ENCODE measurements around the gene GRIA1.
"Not testable (repeated sequence)": the region's sequence is repeated elsewhere in the genome, so short reads cannot be mapped to it uniquely, and the experiment has no call there.

Gene GRIA1

DNA sequence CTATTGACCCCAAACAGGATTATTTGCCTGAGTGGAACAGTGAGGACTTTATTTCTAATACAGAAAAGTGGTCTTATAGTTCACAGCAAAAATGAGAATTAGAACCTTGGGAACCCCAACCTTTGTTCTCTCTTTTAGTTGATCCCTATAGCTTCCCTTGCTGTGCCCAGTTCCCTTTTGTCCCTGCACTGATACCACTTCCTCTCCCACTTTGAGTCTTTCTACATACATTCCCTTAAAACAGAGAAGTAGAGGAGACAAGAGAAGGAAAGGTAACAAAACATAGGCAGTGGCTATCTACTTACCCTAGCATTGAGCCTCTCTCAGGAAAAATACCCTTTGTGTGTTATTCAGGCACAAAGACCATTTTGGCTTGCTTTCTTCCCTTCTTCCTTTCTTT, 301.8 kb downstream of the GRIA1 start:
- no peak for ATAC-seq

DNA sequence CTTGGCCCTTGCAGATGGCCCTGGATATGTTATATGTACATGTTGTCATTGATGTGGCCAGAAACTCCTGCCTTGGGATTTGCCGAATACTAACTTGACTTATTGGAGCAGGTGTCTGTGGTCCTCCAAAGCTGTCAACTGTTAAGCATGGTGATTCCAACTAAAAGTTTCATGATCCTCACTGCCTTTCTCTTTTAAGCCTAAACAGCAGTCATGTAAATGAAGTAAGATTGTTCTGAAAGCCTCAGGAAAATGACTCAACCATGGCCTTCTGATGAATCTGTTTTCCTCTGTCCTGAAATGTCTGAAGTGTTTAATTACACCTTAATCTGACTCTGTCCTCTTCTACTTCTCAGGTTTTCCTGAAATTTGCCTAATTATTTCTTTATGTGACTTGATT, 303.2 kb downstream of the GRIA1 start:
- ATAC-seq: no peak

DNA sequence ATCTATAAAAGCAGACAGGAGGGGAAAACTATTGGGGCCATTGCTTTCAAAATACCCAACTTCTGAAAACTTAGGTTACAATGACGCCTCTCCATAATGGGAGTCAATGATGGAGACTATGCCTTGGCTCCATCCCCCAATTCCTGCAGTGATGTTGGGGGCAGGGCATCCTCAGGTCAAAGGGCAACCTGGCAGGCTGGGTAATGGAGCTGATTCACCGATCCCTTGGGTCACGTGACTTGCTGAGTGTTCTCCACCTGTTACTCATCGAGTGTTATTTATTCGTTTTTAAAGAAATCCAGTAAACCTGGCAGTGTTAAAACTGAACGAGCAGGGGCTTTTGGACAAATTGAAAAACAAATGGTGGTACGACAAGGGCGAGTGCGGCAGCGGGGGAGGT, 303.9 kb downstream of the GRIA1 start:
- no peak for ATAC-seq

DNA sequence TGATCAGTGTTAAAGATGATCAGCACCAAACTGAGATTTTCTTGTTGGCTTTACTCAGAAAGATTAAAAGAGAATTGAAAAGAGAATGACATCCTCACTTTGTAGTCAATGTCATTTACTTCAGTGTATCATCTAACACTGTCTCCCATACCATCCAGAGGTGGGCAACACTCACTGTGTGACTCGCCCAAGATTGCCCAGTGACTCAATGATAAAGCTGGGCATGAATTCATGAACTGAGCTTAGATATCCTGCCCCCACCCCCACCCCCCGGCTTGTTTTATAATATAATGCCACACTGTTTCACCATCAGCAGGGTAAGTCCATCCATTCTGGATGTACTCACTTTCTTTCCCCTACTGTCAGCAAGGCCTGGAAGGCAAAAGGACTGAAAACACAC, 306.1 kb downstream of the GRIA1 start:
- no peak for ATAC-seq

DNA sequence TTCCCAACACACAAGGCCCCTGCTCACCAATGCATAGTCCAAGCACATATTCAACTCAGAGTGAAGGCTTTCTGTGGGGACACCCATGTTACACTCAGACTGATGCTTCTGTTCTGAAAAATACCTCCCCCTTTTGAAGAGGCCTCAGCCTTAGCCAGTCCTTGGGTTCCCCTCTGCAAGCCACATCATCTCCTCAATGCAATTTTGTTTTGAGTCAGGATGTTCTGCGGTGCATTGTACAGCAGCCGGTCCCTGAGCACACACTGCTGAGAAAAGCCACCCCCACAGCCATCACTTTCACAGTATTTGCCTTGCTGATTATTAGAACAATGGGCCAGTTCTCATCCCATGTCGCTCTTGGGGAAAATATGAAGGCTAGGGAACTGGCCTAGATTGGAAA, 307.0 kb downstream of the GRIA1 start:
- no peak for ATAC-seq

DNA sequence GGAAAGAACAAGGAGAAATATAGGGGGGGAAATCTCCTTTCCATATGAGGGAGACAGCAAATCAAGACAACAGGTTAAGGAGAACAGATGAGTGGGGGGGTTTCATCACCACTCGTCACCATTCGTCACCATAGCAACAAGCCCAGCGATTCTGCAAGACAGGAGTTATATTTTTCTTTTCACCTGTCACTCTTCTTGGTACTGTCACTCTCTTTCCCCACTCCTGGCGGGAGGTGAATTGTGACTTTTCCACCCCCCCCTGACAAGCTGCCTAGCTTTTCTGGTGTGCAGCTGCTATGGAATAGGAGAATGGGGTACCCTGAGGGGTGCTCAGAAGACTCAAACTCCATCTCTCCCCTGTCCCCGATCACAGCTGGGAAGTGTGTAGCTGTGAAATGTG, 308.4 kb downstream of the GRIA1 start:
- no peak for ATAC-seq

DNA sequence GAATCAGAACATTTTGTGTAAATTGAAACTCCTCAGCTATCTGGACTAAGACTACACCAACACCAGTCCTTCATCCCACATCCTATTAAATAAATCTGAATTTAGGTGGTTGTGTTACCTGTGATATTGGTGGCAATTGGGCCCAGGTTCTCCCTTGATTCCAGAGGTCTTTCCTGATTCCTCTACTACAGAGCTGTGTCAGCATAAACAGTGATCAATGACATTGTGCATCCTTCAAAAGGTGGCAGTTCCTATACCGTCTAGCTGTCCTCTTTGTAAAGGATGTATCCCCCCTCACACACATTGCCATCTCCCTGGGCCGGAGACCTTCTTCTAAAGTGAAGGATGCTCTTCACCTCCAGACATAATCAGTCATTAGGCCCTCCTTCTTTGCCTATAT, 309.0 kb downstream of the GRIA1 start:
- ATAC-seq: no peak

DNA sequence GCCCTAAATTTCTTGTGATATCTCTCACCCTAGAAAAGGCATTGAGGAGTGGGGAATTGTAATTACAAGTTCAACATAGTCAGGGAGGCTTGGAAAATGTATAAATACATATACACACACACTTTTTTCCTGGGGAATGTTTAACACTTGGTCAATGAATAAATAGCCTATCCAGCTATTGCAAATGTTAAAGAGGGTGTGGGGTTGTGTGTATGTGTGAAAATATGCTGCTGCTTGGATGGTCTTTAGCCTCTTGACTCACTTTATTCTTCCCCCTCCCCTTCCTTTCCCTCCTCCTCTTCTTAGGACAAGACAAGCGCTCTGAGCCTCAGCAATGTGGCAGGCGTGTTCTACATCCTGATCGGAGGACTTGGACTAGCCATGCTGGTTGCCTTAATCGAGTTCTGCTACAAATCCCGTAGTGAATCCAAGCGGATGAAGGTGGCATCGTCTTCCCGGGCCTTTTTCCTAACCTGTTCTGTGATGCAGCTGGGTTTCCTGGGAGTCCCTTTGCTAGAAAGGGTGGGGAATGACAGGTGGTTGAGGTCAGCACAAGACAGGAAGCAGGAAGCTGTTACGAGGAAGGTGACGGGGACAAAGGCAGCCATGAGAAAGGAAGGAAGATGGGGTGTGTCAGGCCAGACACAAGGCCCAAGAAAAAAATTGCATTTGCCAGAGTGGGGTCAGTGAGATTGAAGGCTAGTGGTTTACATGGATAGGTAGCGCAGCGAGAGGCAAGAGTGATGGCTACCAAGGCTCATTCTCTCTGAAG, 311.8 kb downstream of the GRIA1 start:
- no peak for ATAC-seq

DNA sequence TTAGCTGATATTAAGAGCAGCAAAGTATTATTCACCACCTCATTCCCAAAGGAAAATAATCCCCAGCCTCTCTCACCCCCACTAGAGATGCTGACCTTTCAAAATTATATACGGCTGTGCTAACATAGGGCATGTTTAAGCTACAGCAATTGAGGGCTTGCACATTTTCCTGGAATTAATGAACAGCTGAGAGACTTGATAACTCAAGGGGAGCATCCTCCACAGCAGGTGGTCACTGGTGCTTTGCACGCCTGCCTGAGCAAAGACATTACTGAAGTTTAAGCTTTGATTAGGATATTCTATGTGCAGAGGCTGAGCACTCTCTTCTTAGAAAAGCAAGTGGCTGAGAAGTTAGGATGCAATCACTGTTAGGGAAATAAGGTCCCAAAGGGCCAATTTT, 317.3 kb downstream of the GRIA1 start:
- ATAC-seq: no peak

DNA sequence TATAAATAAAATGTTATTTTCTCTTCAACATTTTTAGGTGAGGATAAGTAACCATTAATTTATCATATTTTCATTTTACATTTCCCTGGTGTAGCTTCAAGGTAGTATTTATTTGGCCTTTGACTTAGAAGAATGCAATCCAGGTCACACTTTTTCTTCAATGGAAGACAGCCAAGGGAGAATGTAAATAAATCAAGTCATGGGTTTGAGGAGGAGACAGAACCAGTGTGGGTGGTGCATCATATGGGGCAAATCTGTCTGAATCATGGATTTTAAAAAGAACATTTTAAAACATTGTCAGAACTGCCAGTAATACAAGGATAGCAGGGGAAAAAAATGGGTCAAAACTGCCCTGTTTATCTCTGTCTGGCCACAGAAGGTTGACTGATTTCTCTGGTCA, 318.7 kb downstream of the GRIA1 start:
- ATAC-seq: no peak

DNA sequence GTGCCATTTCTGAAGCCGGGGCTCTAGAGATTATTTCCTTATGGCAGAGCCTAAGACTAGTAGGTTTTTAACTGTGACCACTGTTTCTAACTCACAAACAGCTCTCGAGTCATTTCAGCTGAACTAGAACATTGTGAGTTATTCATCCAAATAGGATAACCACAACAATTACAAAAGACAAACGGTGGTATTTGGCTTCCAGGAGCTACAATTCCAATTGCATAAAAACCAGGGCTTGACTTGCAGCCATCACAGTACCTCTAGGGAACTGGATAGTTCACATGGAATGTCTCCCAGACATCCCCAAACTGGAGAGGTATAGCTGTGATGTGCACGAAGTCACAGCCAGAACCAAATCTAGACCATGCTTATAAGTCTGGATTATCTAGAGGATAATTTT, 323.4 kb downstream of the GRIA1 start:
- ATAC-seq: no peak

DNA sequence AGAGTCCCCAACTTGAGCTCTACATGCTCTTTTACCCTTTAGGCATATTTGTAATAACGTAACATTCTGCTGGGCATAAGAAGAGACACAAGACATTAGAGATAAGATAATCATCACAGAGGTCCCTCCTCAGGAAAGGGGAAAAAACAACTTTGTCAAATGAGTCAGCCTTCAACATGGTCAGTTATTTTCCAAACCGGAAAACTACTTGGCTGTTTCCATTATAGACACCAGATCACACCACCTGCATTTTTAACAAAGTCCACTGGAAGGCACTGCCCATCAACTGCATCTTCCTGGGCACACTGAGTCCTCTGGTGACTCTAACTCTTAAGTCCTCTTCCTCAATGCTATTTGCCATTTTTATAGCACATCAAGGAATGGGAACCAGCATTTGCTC, 326.4 kb downstream of the GRIA1 start:
- no peak for ATAC-seq

DNA sequence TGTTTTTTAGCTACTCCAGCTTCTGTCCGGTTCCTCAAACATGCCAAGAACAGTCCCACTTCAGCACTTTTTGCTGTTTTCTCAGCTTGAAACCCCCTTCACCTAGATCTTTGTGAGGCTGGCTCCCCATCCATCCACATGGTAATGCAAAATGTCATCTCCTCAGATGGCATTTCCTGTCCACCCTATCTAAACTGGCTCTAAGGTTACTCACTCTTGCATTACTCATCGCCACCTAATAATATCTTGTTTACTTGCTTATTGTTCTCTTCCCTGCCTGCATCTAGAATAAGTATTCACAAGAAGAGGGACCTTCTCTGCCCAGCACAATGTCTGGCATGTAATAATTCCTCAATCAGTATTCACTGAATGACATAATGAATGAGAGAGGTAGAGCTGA, 328.2 kb downstream of the GRIA1 start:
- ATAC-seq: no peak

DNA sequence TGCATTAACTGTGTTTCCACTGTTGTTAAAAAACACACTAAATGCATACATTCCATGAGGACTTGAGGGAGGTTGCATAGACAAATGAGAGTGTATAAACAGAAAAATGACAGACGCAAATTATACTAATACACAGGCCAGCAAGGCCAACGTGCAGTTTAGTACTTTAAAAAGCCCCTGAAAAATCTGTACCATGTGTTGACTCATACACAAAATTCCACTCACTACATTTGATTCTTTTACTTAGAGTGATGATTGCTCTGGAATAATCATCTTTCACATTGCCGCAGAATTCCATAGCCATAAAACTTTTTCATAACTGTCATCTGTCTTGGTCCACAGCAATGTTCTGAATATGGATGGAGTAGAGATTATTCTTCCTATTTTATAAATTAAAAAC, 332.6 kb downstream of the GRIA1 start:
- no peak for ATAC-seq

DNA sequence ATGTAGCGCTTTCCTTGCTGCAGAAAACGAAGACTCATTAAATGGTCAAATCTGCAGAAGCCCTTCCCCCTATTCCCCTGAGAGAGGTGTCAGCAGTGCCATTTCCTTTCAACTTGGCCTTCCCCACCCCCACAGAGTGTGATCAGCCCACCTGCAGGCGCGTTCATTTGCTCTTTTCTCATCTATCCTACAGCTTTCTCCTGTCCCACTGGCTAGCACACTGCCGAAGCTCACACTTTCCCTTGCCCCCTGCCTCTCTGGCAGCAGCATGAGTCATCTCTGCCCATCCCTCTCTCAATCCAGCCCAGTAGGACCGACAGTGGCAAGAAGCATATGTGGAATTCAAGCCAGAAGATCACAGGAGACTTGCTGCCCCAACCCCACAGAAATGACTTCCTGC, 334.4 kb downstream of the GRIA1 start:
- no peak for ATAC-seq

DNA sequence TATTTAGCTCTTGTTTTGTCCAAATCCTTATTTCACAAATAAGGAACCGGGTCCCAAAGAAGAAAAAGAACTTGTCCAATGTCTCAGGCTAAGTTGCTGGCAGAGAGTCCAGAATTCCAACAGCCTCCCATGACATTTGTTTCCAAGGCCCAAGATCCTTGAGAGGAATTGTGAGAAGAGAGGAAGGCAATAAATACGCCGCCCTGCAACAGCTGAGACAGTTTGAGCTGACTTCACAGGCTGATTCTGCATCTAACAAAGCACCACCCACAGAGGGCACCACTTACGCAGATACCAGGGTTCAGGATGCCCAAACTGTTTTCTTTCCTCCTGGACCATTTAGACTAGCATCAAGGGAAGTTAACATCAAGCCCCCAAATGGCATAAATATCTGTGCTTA, 336.9 kb downstream of the GRIA1 start:
- ATAC-seq: no peak

DNA sequence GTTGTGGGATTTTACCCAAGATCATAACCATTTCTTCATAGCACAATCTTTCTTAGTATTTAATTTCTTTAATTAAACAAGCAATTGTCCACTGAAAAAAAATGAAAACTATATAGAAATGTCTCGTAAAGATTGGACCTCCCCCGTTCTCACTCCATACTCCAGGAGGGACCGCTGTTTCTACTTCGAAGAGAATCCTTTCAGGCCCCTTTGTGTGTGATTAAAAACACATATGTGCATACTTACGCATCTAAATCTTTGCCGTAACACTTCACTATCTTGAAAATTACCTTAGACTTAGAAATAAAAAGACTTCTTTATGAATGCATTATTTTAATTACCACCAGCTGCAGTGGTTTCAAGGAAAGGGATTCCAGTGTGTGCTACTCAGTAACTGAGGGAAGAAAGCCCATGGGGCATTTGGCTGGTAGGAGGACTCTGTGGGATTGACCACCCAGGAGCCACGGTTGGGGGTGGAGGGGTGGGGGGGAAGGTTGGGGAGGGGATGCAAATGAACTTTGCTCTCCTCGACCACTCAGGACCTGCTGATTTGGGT, 339.1 kb downstream of the GRIA1 start:
- ATAC-seq: no peak

DNA sequence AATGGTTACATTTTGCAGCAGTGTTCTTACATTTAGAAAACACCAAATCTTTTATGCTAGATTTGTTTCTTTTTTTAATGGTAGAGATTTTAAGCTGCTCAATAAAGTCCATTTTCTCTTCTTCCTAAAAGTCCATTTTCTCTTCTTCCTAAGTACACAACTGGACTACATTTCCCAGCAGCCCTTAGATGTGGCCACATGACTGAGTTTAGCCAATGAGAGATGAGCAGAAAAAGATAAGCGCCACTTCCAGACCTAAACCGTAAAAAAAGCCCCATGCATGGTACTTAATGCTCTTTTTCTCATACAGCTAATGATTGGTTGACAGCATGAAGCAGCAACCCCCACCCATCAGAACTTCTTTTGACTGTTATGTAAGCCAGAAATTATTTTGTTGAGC, 341.5 kb downstream of the GRIA1 start:
- no peak for ATAC-seq

DNA sequence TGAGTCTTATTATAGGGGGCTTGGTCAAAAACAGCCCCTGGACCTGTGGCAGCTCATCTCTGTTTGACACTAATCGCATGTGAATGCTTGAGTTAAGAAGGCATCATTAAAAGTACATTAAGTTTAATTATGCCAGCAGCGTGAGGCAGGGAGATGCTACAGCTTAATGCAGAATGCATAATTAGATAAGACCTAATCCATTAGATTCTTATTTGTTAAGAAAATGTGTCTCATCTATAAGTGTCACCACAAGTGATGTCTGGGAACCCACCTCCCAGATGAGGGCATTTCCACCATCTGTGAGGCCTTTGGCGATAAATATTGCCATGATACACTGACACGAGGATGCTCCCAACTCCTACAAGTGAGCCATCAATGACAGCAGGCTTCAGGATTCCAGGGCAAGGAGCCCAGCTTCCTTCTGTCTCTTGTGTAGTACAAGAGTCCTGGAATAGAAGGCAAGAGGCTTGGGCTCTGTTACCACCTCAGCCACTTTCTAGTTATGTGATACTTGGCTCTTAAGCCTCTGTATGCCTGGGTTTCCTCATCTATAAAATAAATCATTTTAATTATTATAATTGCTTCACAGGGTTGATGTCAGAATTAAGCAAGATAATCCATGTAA, 345.5 kb downstream of the GRIA1 start:
- no peak for ATAC-seq

DNA sequence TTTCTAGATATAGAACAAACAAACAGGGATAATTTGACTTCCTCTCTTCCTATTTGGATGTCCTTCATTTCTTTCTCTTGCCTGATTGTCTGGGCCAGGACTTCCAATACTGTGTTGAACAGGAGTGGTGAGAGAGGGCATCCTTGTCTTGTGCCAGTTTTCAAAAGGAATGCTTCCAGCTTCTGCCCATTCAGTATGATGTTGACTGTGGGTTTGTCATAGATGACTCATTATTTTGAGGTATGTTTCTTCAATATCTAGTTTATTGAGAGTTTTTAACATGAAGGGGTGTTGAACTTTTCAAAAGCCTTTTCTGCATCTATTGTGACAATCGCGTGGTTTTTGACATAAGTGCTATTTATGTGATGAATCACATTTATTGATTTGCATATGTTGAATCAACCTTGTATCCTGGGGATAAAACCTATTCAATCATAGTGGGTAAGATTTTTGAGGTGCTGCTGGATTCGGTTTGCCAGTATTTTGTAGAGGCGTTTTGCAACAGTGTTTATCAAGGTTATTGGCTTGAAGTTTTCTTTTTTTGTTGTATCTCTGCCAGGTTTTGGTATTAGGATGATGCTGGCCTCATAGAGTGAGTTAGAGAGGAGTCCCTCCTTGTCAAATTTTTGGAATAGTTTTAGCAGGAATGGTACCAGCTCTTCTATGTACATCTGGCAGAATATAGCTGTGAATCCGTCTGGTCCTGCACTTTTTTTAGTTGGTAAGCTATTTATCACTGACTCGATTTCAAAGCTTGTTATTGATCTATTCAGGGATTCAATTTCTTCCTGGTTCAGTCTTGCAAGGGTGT, 359.0 kb downstream of the GRIA1 start:
- not testable (repeated sequence) for ATAC-seq

DNA sequence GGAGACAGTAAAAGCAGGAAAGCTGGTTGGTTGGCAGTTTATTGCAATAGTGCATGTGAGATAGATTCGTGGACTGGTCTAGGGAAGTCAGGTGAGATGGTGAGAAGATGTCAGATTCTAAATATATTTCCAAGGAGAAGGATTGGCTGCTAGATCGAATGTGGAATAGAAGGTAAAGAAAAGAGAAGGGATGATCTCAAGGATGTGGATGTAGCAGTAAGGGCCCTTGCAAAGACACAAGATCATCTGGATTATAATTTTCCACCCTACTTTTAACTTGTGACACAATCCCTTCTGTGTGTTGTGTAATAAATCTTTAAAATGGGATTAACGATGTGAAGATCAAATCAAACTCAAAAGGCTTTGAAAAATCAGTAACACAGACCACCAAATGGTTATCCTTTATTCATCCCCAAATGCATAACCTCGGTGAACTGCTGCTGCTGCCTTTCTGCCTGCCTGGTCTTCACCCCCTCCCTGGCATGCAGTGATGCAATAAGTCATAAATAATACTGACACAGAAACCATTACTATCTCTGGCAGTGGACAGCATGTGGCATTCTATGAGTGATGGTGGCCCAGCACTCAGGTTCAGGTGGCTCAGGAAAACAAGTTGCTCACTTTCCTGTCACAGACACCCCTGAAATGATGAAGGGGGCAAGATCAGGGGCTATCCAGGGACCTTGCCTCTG, 369.9 kb downstream of the GRIA1 start:
- ATAC-seq: no peak

DNA sequence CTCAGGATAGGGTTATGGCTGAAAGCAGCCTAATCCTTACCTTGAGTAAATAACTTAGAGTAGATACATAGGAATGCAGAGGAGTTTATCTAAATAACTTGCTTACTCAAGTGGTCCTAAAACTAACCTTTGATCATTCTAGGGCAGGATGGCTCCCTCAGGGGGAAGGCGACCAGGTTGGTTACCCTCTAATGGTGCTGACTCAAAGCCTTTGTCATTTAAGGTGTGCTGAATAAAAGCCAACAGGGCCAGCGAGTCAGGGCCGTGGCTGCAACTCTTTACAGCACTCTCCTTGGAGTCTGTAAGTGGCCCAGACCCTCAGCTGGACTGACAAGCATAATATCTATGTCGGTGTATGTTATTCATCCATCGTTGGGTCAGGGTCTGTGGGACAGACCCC, 372.4 kb downstream of the GRIA1 start:
- not testable (repeated sequence) for ATAC-seq
